Keratinocyte (primary cell): Measurements from ENCODE around the gene POLR1H. TPM values are rescaled to one million over a fixed set of nuclear protein-coding genes. Genes with fewer than 3 reads are reported as not detected.

Experiments used
- DNase-seq: peaks from one replicate; pipeline ENCODE4 v3.0.0-alpha.2; 2011; ENCODE audit warnings: low read depth, missing footprints, low spot score
- FAIRE-seq: peaks from 2 replicates; lab custom pipeline; 2011; peaks lifted over from hg19 to GRCh38; lab: Jason Lieb, UNC
- H2AFZ ChIP-seq: 2 replicates; pipeline ENCODE4 v1.6.0; 2012; ENCODE audit warnings: low read length, control low read depth, inconsistent platforms; ENCODE audit not compliant: control insufficient read depth
- H3K27ac ChIP-seq: 2 replicates; pipeline ENCODE4 v1.5.1; 2011; ENCODE audit warnings: low read length; ENCODE audit not compliant: control insufficient read depth, insufficient read depth
- H3K27me3 ChIP-seq: 3 replicates; pipeline ENCODE4 v1.6.0; 2011; ENCODE audit warnings: low read length; ENCODE audit not compliant: control insufficient read depth, insufficient read depth; ENCODE audit errors: extremely low read depth
- H3K36me3 ChIP-seq, 2 experiments: 2 replicates in 1 of 2; 3 replicates in 1 of 2; pipeline ENCODE4 v1.5.1; 2011; ENCODE audit warnings: low read length in 2 of 2, mild to moderate bottlenecking in 1 of 2; ENCODE audit not compliant: control insufficient read depth in 2 of 2, insufficient read depth in 2 of 2; ENCODE audit errors: extremely low read depth in 1 of 2
- H3K4me1 ChIP-seq: 3 replicates; pipeline ENCODE4 v1.5.1; 2011; ENCODE audit warnings: low read length; ENCODE audit not compliant: control insufficient read depth, insufficient read depth; ENCODE audit errors: extremely low read depth
- H3K4me2 ChIP-seq: 3 replicates; pipeline ENCODE4 v1.6.0; 2011; ENCODE audit warnings: low read depth, low read length; ENCODE audit not compliant: control insufficient read depth, insufficient read depth; ENCODE audit errors: extremely low read depth
- H3K4me3 ChIP-seq, 3 experiments: fragments of 200-600 bp in 1 of 3; sonication (generic) in 1 of 3; 2 replicates in 2 of 3; 3 replicates in 1 of 3; pipeline ENCODE4 v1.5.1; 2011 to 2016; ENCODE audit warnings: low read length in 3 of 3, mild to moderate bottlenecking in 3 of 3, control low read depth in 2 of 3, inconsistent platforms in 1 of 3, low read depth in 1 of 3, mixed read lengths in 1 of 3, mixed run types in 1 of 3, moderate library complexity in 1 of 3; ENCODE audit not compliant: control insufficient read depth in 2 of 3, insufficient read depth in 2 of 3; ENCODE audit errors: extremely low read depth in 1 of 3
- H3K79me2 ChIP-seq: 2 replicates; pipeline ENCODE4 v1.6.0; 2012; ENCODE audit warnings: low read length; ENCODE audit not compliant: control insufficient read depth, insufficient read depth
- H3K9ac ChIP-seq: 3 replicates; pipeline ENCODE4 v1.6.0; 2011; ENCODE audit warnings: low read length; ENCODE audit not compliant: control insufficient read depth, insufficient read depth; ENCODE audit errors: extremely low read depth
- H3K9me1 ChIP-seq: 3 replicates; pipeline ENCODE4 v1.6.0; 2011; ENCODE audit warnings: low read length; ENCODE audit not compliant: control insufficient read depth, insufficient read depth; ENCODE audit errors: extremely low read depth
- H3K9me3 ChIP-seq: 2 replicates; pipeline ENCODE4 v1.5.1; 2012; ENCODE audit warnings: low read depth, low read length; ENCODE audit not compliant: control insufficient read depth
- H4K20me1 ChIP-seq: 3 replicates; pipeline ENCODE4 v1.6.0; 2011; ENCODE audit warnings: low read length; ENCODE audit not compliant: control insufficient read depth, insufficient read depth; ENCODE audit errors: extremely low read depth
- CTCF ChIP-seq, 3 experiments: IDR thresholded peaks in 1 of 3; conservative IDR thresholded peaks in 1 of 3; optimal IDR thresholded peaks in 1 of 3; 2 replicates in 2 of 3; 3 replicates in 1 of 3; pipeline versions ENCODE3 to v1.5.1; 2011; ENCODE audit warnings: low read length in 3 of 3, mild to moderate bottlenecking in 3 of 3, moderate library complexity in 2 of 3, control low read depth in 1 of 3, inconsistent platforms in 1 of 3; ENCODE audit not compliant: insufficient read depth in 2 of 3; ENCODE audit errors: extremely low read depth in 1 of 3
- EZH2 ChIP-seq: IDR thresholded peaks from one replicate; pipeline ENCODE4 v1.6.1; 2012; ENCODE audit warnings: inconsistent platforms, mild to moderate bottlenecking, low read length, moderate library complexity
- dilution Hi-C: fragments of 300-500 bp; cut with MboI; formaldehyde crosslinking; loops from one replicate; pipeline ENCODE4 v1.7.0; 2020; ENCODE audit warnings: low sequenced_read_pairs; ENCODE audit not compliant: extremely low pct_ligation_motif_present
- polyA plus RNA-seq, 5 experiments: library from polyadenylated mRNA; depleted of rRNA in 3 of 5; stranded (reverse) in 3 of 5; stranded (forward) in 1 of 5; unstranded in 1 of 5; fragments of >200 nt; gene quantifications; 1 replicate in 1 of 5; 2 replicates in 3 of 5; 3 replicates in 1 of 5; pipeline versions ENCODE4 v1.2.1 to v1.2.3, GENCODE V29; 2011 to 2012; ENCODE audit warnings: missing spikeins in 2 of 5, low read depth in 1 of 5, low replicate concordance in 1 of 5

POLR1H gene
- polyA plus RNA-seq, 1 donor (not counting 4 experiments of a cell fraction or from before 2014, with no cell fraction given) = 28.8 TPM

- H3K4me2 ChIP-seq = no peak overlapping the region
- peaks cover 7% of the 10 kb centered on the region for H3K4me1 ChIP-seq
- H3K27ac ChIP-seq = no peak overlapping the region
- H3K27me3 ChIP-seq = no peaks in the 10 kb centered on the region
- H3K79me2 ChIP-seq = no peaks in the 10 kb centered on the region
- H3K4me3 ChIP-seq = no peak overlapping the region
- DNase-seq = no peak
- H3K36me3 ChIP-seq = peaks cover 0 to 3% of the 10 kb centered on the region in 2 experiments
- H3K9me3 ChIP-seq = no peaks in the 10 kb centered on the region
- TF ChIP-seq CTCF (optimal IDR thresholded peaks at IDR 0.05 in 1 of 3, IDR thresholded peaks at IDR 0.05 in 1 of 3, conservative IDR thresholded peaks at IDR 0.05 in 1 of 3; ENCODE audit: extremely low read depth in 1 of 3, insufficient read depth in 2 of 3, low read length in 3 of 3) = no peak
- no peak for TF ChIP-seq EZH2
- no peaks in the 10 kb centered on the region for H3K9me1 ChIP-seq
- no peak overlapping the region for H3K9ac ChIP-seq
- FAIRE-seq = no peak
- no peaks in the 10 kb centered on the region for H4K20me1 ChIP-seq
- no peak overlapping the region for H2AFZ ChIP-seq
- dilution Hi-C loops = no loop called here
Observed at GRCh38 chr6:30041221-30041620, 19.8 kb upstream of the POLR1H start.

GRCh38 chr6:30041821-30042220, 19.2 kb upstream of the POLR1H start:
- Histone ChIP-seq H3K4me2 (no peak overlapping the region), H2AFZ (no peak overlapping the region), H3K9me3 (no peaks in the 10 kb centered on the region), H3K27ac (no peak overlapping the region), H3K4me1 (peaks cover 7% of the 10 kb centered on the region), H3K36me3 (peaks cover 0 to 3% of the 10 kb centered on the region in 2 experiments), H3K4me3 (no peak overlapping the region), H3K9me1 (no peaks in the 10 kb centered on the region), H3K9ac (no peak overlapping the region), H4K20me1 (no peaks in the 10 kb centered on the region), H3K79me2 (no peaks in the 10 kb centered on the region), H3K27me3 (no peaks in the 10 kb centered on the region)
- dilution Hi-C loops = no loop called here
- no peak for TF ChIP-seq CTCF (optimal IDR thresholded peaks at IDR 0.05 in 1 of 3, IDR thresholded peaks at IDR 0.05 in 1 of 3, conservative IDR thresholded peaks at IDR 0.05 in 1 of 3; ENCODE audit: extremely low read depth in 1 of 3, insufficient read depth in 2 of 3, low read length in 3 of 3)
- TF ChIP-seq EZH2 = no peak
- FAIRE-seq (no peak), DNase-seq (no peak)
